SU-DHL-6 (cell line): ENCODE data around the gene MLH1.

ENCODE experiments used
- H2AFZ ChIP-seq: fragments of 200-600 bp; sonication (generic); 2 replicates; pipeline ENCODE4 v1.6.1; 2014; ENCODE audit warnings: low read depth, mild to moderate bottlenecking, moderate library complexity, mixed read lengths, antibody characterized with exemption, low read length; ENCODE audit not compliant: severe bottlenecking
- H3F3A ChIP-seq: fragments of 200-600 bp; shearing (Covaris generic); 2 replicates; pipeline ENCODE4 v1.6.0; 2016; ENCODE audit warnings: antibody characterized with exemption, mild to moderate bottlenecking; ENCODE audit not compliant: insufficient read depth
- H3K27ac ChIP-seq: fragments of 200-600 bp; sonication (generic); 2 replicates; pipeline ENCODE4 v1.5.1; 2016; ENCODE audit warnings: low read depth, mild to moderate bottlenecking, low read length, moderate library complexity, mixed read lengths
- H3K27me3 ChIP-seq: fragments of 200-600 bp; sonication (generic), shearing (Covaris generic); 2 replicates; pipeline ENCODE4 v1.6.0; 2014; ENCODE audit warnings: mild to moderate bottlenecking, low read length
- H3K36me3 ChIP-seq: fragments of 200-600 bp; sonication (generic); 2 replicates; pipeline ENCODE4 v1.6.1; 2014; ENCODE audit warnings: mild to moderate bottlenecking, low read length, mixed read lengths
- H3K4me2 ChIP-seq: fragments of 300-600, 200-600 bp; shearing (Covaris generic), sonication (generic); 2 replicates; pipeline ENCODE4 v1.6.0; 2014; ENCODE audit warnings: low read length, low read depth, mild to moderate bottlenecking; ENCODE audit not compliant: poor library complexity, severe bottlenecking
- H3K4me3 ChIP-seq: fragments of 200-600 bp; sonication (generic); 2 replicates; pipeline ENCODE4 v1.5.1; 2014; ENCODE audit warnings: antibody characterized with exemption, low read length, mild to moderate bottlenecking, mixed read lengths; ENCODE audit not compliant: insufficient read depth, poor library complexity, severe bottlenecking
- H3K79me2 ChIP-seq: fragments of 200-600 bp; sonication (generic); 2 replicates; pipeline ENCODE4 v1.6.1; 2014; ENCODE audit warnings: mild to moderate bottlenecking, low read length, moderate library complexity; ENCODE audit not compliant: insufficient read depth
- H3K9ac ChIP-seq: fragments of 200-600 bp; sonication (generic); 2 replicates; pipeline ENCODE4 v1.7.0; 2014; ENCODE audit warnings: mild to moderate bottlenecking, low read length
- H3K9me2 ChIP-seq: fragments of 200-600 bp; sonication (generic); replicated peaks from 2 replicates; pipeline ENCODE4 v1.6.1; 2014; ENCODE audit warnings: low read length; ENCODE audit not compliant: insufficient read depth
- H3K9me3 ChIP-seq: fragments of 200-600 bp; sonication (generic); 2 replicates; pipeline ENCODE4 v1.6.1; 2014; ENCODE audit warnings: low read length, mixed read lengths; ENCODE audit not compliant: insufficient read depth
- H4K20me1 ChIP-seq: fragments of 200-600 bp; sonication (generic); 2 replicates; pipeline ENCODE4 v1.6.1; 2014; ENCODE audit warnings: low read depth, mild to moderate bottlenecking, antibody characterized with exemption, low read length, moderate library complexity, mixed read lengths
- EZH2phosphoT487 ChIP-seq: fragments of 200-600 bp; sonication (generic), shearing (Covaris generic); conservative IDR thresholded peaks from 2 replicates; pipeline ENCODE4 v1.6.1; 2018; ENCODE audit warnings: mild to moderate bottlenecking, antibody characterized with exemption, low read length, moderate library complexity, mixed read lengths
- TF ChIP-seq, protein P1 (sequence below): fragments of 200-600 bp; sonication (generic); IDR thresholded peaks from one replicate; pipeline ENCODE4 v1.5.1; 2017; ENCODE audit warnings: antibody characterized with exemption, mild to moderate bottlenecking, low read length, moderate library complexity; ENCODE audit not compliant: insufficient read depth, poor library complexity, severe bottlenecking

The MLH1 gene

GRCh38 chr3:37028329-37028728, 35.0 kb downstream of the MLH1 start:
- no peak overlapping the region for H3K27ac ChIP-seq
- H3K79me2 ChIP-seq = peaks cover 3% of the 10 kb centered on the region; the same call in 1 of the 2 replicates
- H3K9me3 ChIP-seq = no peaks in the 10 kb centered on the region
- H2AFZ ChIP-seq = no peak overlapping the region
- no peaks in the 10 kb centered on the region for H3K27me3 ChIP-seq
- H3K36me3 ChIP-seq = peaks cover 30% of the 10 kb centered on the region
- no peaks in the 10 kb centered on the region for H3K9me2 ChIP-seq
- H3K4me3 ChIP-seq = no peak overlapping the region
- no peak for TF ChIP-seq EZH2phosphoT487
- TF ChIP-seq, protein P1, sequence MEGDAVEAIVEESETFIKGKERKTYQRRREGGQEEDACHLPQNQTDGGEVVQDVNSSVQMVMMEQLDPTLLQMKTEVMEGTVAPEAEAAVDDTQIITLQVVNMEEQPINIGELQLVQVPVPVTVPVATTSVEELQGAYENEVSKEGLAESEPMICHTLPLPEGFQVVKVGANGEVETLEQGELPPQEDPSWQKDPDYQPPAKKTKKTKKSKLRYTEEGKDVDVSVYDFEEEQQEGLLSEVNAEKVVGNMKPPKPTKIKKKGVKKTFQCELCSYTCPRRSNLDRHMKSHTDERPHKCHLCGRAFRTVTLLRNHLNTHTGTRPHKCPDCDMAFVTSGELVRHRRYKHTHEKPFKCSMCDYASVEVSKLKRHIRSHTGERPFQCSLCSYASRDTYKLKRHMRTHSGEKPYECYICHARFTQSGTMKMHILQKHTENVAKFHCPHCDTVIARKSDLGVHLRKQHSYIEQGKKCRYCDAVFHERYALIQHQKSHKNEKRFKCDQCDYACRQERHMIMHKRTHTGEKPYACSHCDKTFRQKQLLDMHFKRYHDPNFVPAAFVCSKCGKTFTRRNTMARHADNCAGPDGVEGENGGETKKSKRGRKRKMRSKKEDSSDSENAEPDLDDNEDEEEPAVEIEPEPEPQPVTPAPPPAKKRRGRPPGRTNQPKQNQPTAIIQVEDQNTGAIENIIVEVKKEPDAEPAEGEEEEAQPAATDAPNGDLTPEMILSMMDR = no peak
- no peaks in the 10 kb centered on the region for H4K20me1 ChIP-seq
- H3F3A ChIP-seq = no peaks in the 10 kb centered on the region
- no peak overlapping the region for H3K4me2 ChIP-seq
- no peak overlapping the region for H3K9ac ChIP-seq

DNA sequence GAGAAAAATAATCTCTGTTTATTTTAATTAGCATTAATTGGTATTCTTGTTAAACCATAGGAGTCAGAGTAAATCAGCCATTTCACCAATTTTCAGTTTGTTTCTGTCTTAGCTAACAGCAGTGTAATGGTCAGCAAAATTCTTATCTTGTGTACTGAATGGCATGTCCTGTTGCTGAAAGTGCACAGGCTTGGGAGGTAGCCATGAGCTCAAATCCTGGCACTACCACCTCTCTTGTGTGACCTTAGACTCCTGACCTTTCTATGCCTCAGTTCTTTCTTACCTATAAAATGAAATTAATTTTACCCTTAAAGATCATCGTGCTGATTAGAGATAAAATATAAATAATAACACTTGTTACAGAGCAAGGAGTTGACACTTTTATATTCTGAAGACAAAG, 35.8 kb downstream of the MLH1 start:
- Histone ChIP-seq H3F3A (no peaks in the 10 kb centered on the region), H3K9ac (no peak overlapping the region), H4K20me1 (no peaks in the 10 kb centered on the region), H3K9me3 (no peaks in the 10 kb centered on the region), H3K4me3 (no peak overlapping the region), H3K36me3 (peaks cover 33% of the 10 kb centered on the region), H3K9me2 (no peaks in the 10 kb centered on the region), H3K4me2 (no peak overlapping the region), H2AFZ (no peak overlapping the region), H3K27me3 (no peaks in the 10 kb centered on the region), H3K27ac (no peak overlapping the region), H3K79me2 (peaks cover 3% of the 10 kb centered on the region; the same call in 1 of the 2 replicates)
- TF ChIP-seq, protein P1 = no peak
- no peak for TF ChIP-seq EZH2phosphoT487

GRCh38 chr3:37029516-37030163, 36.3 kb downstream of the MLH1 start:
- TF ChIP-seq, protein P1 = no peak
- TF ChIP-seq EZH2phosphoT487 = no peak
- H3K36me3 ChIP-seq = peaks cover 35% of the 10 kb centered on the region
- no peaks in the 10 kb centered on the region for H3K27me3 ChIP-seq
- no peak overlapping the region for H3K4me2 ChIP-seq
- no peak overlapping the region for H3K4me3 ChIP-seq
- peaks cover 3% of the 10 kb centered on the region; the same call in 1 of the 2 replicates for H3K79me2 ChIP-seq
- H3K27ac ChIP-seq = no peak overlapping the region
- H3K9me3 ChIP-seq = no peaks in the 10 kb centered on the region
- H4K20me1 ChIP-seq = no peaks in the 10 kb centered on the region
- no peaks in the 10 kb centered on the region for H3K9me2 ChIP-seq
- H3K9ac ChIP-seq = no peak overlapping the region
- no peaks in the 10 kb centered on the region for H3F3A ChIP-seq
- H2AFZ ChIP-seq = no peak overlapping the region
